ENCODE results near the gene DTNBP1.

GRCh38 chr6:15581751-15582150 is 81.1 kb downstream of the DTNBP1 start:
- TF ChIP-seq ATF3 (IDR thresholded peaks at IDR 0.05) (no peak), CTCF (IDR thresholded peaks at IDR 0.05; ENCODE audit: low read depth, low read length, missing input control) (no peak), SP1 (IDR thresholded peaks at IDR 0.05) (no peak), REST (IDR thresholded peaks at IDR 0.05) (no peak), RAD21 (IDR thresholded peaks at IDR 0.05) (no peak)

Data from liver (tissue), 3 donors.